ENCODE data around the gene ORM1. TPM values are rescaled to one million over a fixed set of nuclear protein-coding genes. Genes with fewer than 3 reads are reported as not detected.

ORM1 gene
- total and polyA plus RNA-seq, 2 of the 8 experiments (the other 6 are each of a cell fraction or from before 2014, with no cell fraction given) = 0.32 TPM; not detected in 1

DNA sequence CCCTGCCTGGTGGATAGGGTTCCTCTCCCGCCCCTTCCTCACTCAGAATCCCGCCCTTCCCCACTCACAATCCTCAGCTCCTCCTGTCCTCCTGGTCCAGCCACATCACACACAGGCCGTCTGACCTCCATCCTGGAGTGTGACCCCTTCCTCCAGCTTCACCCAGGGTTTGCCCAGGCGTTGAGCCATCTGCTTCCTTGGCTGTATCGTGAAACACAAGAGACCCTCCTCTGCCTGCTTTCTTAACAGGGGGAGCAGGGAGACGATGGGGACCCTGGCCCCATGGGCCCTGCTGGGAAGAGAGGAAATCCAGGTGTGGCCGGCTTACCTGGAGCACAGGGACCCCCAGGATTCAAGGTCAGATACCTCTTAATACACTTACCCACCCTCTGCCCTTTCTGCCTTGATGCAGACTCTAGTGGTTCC is 32.3 kb upstream of the ORM1 start:
- FAIRE-seq = no peak
- peaks cover 0 to 10% of the 10 kb centered on the region in 2 experiments; a peak in 2 of 4 replicates for H3K9me3 ChIP-seq (ENCODE audit: insufficient read depth in 2 of 2, low read depth in 1 of 2, low read length in 1 of 2)
- CTCF ChIA-PET (ENCODE audit: partially characterized antibody) = interaction anchor here (0.7 to 6.3 kb wide), 60 partner anchors 10 to 256 kb away, joined by 3 to 205 read pairs (median 6); partner anchors contain the start of genes AMBP, COL27A1 and KIF12
- no peak overlapping the region for H3K9ac ChIP-seq (replicated peaks in 1 of 4; ENCODE audit: extremely low read depth in 1 of 4, low read depth in 3 of 4, low read length in 3 of 4)
- no peaks in the 10 kb centered on the region for H3K79me2 ChIP-seq (ENCODE audit: control insufficient read depth in 1 of 2, insufficient read depth in 2 of 2, low read length in 2 of 2)
- no peak overlapping the region for H3K27ac ChIP-seq (ENCODE audit: low read depth, low read length)
- H3K18ac ChIP-seq (ENCODE audit: extremely low read depth, low read length) = no peak overlapping the region
- no peak overlapping the region; the same call in 1 of the 2 replicates for H2AK5ac ChIP-seq (ENCODE audit: low read depth, low read length)
- DNase-seq (ENCODE audit: low read depth in 1 of 2, low spot score in 2 of 2) = no peak
- no peak overlapping the region for H2BK120ac ChIP-seq (replicated peaks; ENCODE audit: low read depth, low read length)
- no peak overlapping the region for H2BK15ac ChIP-seq (ENCODE audit: low read length)
- peaks cover 3 to 16% (median 12%) of the 10 kb centered on the region in 4 experiments; a peak in 6 of 8 replicates for H3K36me3 ChIP-seq (ENCODE audit: control insufficient read depth in 2 of 4, insufficient read depth in 4 of 4, low read length in 3 of 4)
- no peak overlapping the region for H3K4me3 ChIP-seq (ENCODE audit: extremely low read depth in 1 of 4, insufficient read depth in 2 of 4, low read depth in 3 of 4, low read length in 4 of 4)
- H4K20me1 ChIP-seq (replicated peaks in 1 of 2; ENCODE audit: control insufficient read depth in 1 of 2, insufficient read depth in 2 of 2, low read length in 2 of 2) = peaks cover 0 to 4% of the 10 kb centered on the region in 2 experiments
- no peak overlapping the region for H2BK12ac ChIP-seq (ENCODE audit: low read depth, low read length)
- no peaks in the 10 kb centered on the region for H3K27me3 ChIP-seq (replicated peaks in 1 of 4; ENCODE audit: control insufficient read depth in 3 of 4, extremely low read depth in 1 of 4, insufficient read depth in 3 of 4, low read length in 3 of 4)
- no peak overlapping the region for H4K91ac ChIP-seq (replicated peaks; ENCODE audit: insufficient read length, low read length)
- H3K23me2 ChIP-seq (ENCODE audit: low read depth, low read length) = no peaks in the 10 kb centered on the region
- H2AFZ ChIP-seq (ENCODE audit: low read length) = no peak overlapping the region
- H3K79me1 ChIP-seq (ENCODE audit: low read depth, low read length) = no peaks in the 10 kb centered on the region
- H4K5ac ChIP-seq (ENCODE audit: insufficient read length, low read depth, low read length) = no peak overlapping the region
- H4K8ac ChIP-seq (ENCODE audit: extremely low read depth, insufficient read depth, low read length) = 0 out of 2 replicates have a peak overlapping the region, but pooled peaks have one; percentile 39
- H3K23ac ChIP-seq (ENCODE audit: insufficient read length) = no peak overlapping the region
- no peak overlapping the region for H2BK20ac ChIP-seq (ENCODE audit: low read length)
- H3K56ac ChIP-seq (replicated peaks; ENCODE audit: insufficient read length, low read depth, low read length) = no peak overlapping the region
- H3K14ac ChIP-seq (ENCODE audit: insufficient read length) = no peak overlapping the region
- WGBS, 2 experiments (ENCODE audit: extremely low coverage in 1 of 2, insufficient coverage in 1 of 2, insufficient read length in 1 of 2, insufficient replicate concordance in 2 of 2, low coverage in 1 of 2, low lambda C conversion rate in 2 of 2, missing lambda C conversion rate in 1 of 2) = 78% methylated on average over 7 of the region's 7 CpGs; no CpG with 5 or more reads in 1 of the 2 experiments
- no peak overlapping the region; the same call in 1 of the 2 replicates for H2BK5ac ChIP-seq (ENCODE audit: low read depth, low read length)
- no peak overlapping the region for H3K4me2 ChIP-seq (ENCODE audit: insufficient read depth in 1 of 2, low read depth in 2 of 2, low read length in 2 of 2)
- POLR2A ChIA-PET (ENCODE audit: partially characterized antibody) = interaction anchor here (0.9 to 1.6 kb wide), 4 partner anchors 10 to 409 kb away, joined by 3 to 8 read pairs (median 3); no protein-coding TSS in a partner anchor
- H3K4me1 ChIP-seq (replicated peaks in 1 of 4; ENCODE audit: control insufficient read depth in 3 of 4, insufficient read depth in 4 of 4, low read length in 3 of 4) = peaks cover 0 to 14% (median 2%) of the 10 kb centered on the region in 4 experiments; a peak in 5 of 7 replicates
- no peak overlapping the region for H3K4ac ChIP-seq (replicated peaks; ENCODE audit: insufficient read length, low read depth, low read length)
- TF ChIP-seq HDAC2 (IDR thresholded peaks at IDR 0.05; ENCODE audit: borderline replicate concordance in 1 of 2, low read depth in 2 of 2, low read length in 2 of 2) (no peak), POLR2A (IDR thresholded peaks at IDR 0.05; ENCODE audit: control extremely low read depth in 1 of 2, low read depth in 2 of 2, low read length in 2 of 2) (no peak), RFX5 (IDR thresholded peaks at IDR 0.05; ENCODE audit: borderline replicate concordance, low read depth, low read length) (no peak), EZH2 (IDR thresholded peaks at IDR 0.05; ENCODE audit: low read depth, low read length, severe bottlenecking) (no peak), TAF7 (optimal IDR thresholded peaks at IDR 0.05; ENCODE audit: borderline replicate concordance, low read depth, low read length) (no peak), GTF2F1 (IDR thresholded peaks at IDR 0.05; ENCODE audit: borderline replicate concordance, low read depth, low read length) (no peak), E2F6 (IDR thresholded peaks at IDR 0.05) (no peak), JUND (IDR thresholded peaks at IDR 0.05; ENCODE audit: low read length) (no peak), ZNF274 (IDR thresholded peaks at IDR 0.05; ENCODE audit: borderline replicate concordance, extremely low read depth, low read length) (no peak), SP4 (IDR thresholded peaks at IDR 0.05; ENCODE audit: low read length) (no peak), CEBPB (IDR thresholded peaks at IDR 0.05; ENCODE audit: low read depth, low read length) (no peak)
- TF ChIP-seq, protein P1, sequence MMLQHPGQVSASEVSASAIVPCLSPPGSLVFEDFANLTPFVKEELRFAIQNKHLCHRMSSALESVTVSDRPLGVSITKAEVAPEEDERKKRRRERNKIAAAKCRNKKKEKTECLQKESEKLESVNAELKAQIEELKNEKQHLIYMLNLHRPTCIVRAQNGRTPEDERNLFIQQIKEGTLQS (IDR thresholded peaks at IDR 0.05; ENCODE audit: insufficient read depth, low read depth, low read length) = no peak

Measured in H1 (cell line).